H1 (cell line): ENCODE measurements around the gene SON. TPM values are rescaled to one million over a fixed set of nuclear protein-coding genes. Genes with fewer than 3 reads are reported as not detected.

Experiments
- ASH2L ChIP-seq: fragments of 200-600, 300-600 bp; sonication (generic); IDR thresholded peaks from one replicate; pipeline ENCODE4 v1.7.1; 2017; ENCODE audit warnings: low read length
- CBX8 ChIP-seq: fragments of 300-800, 300-1000 bp; sonication (generic); IDR thresholded peaks from 2 replicates; pipeline ENCODE4 v1.7.1; 2016; ENCODE audit warnings: low read depth, low read length, borderline replicate concordance
- SIN3A ChIP-seq, 2 experiments: IDR thresholded peaks in 1 of 2; conservative IDR thresholded peaks in 1 of 2; 2 replicates each; pipeline ENCODE4 v1.6.1; 2011 to 2012; ENCODE audit warnings: low read length in 2 of 2, improper control_type of control experiment in 1 of 2, low read depth in 1 of 2, mild to moderate bottlenecking in 1 of 2
- TEAD4 ChIP-seq: IDR thresholded peaks from 2 replicates; pipeline ENCODE4 v1.6.1; 2012; ENCODE audit warnings: low read depth, low read length, inconsistent platforms, mixed read lengths
- polyA plus RNA-seq, 7 experiments: library from polyadenylated mRNA; depleted of rRNA in 3 of 7; stranded (reverse) in 5 of 7; unstranded in 2 of 7; fragments of >200 nt in 5 of 7; fragments of 200-250 nt in 2 of 7; gene quantifications; 1 replicate in 5 of 7; 2 replicates in 1 of 7; 4 replicates in 1 of 7; pipeline versions ENCODE4 v1.2.1 to v1.2.3, GENCODE V29; 2011 to 2013; ENCODE audit warnings: missing spikeins in 2 of 7, mixed read lengths in 2 of 7
- total RNA-seq: library from RNA; stranded (reverse); fragmentation: NEBNext Ultra II Directional; extraction: Animal tissue kit (Norgen Biotek cat#: 25700); gene quantifications from 2 replicates; pipeline ENCODE4 v1.2.1, GENCODE V29; 2021
- TF ChIP-seq, protein P1 (sequence below): IDR thresholded peaks from 2 replicates; pipeline ENCODE4 v1.6.1; 2011; ENCODE audit warnings: low read depth, mild to moderate bottlenecking, low read length; ENCODE audit not compliant: insufficient read depth

The SON gene
- total and polyA plus RNA-seq, 2 of the 8 experiments (the other 6 are each of a cell fraction or from before 2014, with no cell fraction given), result 122 to 274 TPM

DNA sequence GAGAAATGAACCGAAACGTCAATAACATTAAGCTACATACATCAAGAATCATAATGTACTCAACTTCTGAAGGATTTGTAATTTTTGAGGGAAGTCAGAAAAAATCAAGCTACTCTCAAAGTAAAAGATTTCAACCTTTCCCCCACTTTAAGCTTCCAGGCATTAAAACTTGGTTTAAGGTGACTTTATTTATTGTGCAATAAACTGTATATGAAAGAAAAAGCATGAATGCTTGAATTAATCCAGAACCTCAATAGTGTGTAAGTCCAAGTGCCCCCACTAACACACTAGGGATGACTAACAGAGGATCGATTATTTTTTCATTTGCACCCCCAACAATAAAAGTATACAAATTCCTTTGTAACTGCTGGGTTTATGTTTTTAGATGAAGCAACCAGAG, 11.8 kb upstream of the SON start (continued):
- TF ChIP-seq, protein P1, sequence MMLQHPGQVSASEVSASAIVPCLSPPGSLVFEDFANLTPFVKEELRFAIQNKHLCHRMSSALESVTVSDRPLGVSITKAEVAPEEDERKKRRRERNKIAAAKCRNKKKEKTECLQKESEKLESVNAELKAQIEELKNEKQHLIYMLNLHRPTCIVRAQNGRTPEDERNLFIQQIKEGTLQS, result no peak
- TF ChIP-seq SIN3A (conservative IDR thresholded peaks at IDR 0.05 in 1 of 2, IDR thresholded peaks at IDR 0.05 in 1 of 2; ENCODE audit: low read depth in 1 of 2, low read length in 2 of 2) (no peak), CBX8 (no peak), ASH2L (no peak), TEAD4 (no peak)
